ENCODE data around the gene TAPBPL.
"Not testable (repeated sequence)": the region's sequence is repeated elsewhere in the genome, so short reads cannot be mapped to it uniquely, and the experiment has no call there.

Gene TAPBPL
- total RNA-seq = 31.1 to 47.8 (median 41.4) reads per million in 3 experiments

DNA sequence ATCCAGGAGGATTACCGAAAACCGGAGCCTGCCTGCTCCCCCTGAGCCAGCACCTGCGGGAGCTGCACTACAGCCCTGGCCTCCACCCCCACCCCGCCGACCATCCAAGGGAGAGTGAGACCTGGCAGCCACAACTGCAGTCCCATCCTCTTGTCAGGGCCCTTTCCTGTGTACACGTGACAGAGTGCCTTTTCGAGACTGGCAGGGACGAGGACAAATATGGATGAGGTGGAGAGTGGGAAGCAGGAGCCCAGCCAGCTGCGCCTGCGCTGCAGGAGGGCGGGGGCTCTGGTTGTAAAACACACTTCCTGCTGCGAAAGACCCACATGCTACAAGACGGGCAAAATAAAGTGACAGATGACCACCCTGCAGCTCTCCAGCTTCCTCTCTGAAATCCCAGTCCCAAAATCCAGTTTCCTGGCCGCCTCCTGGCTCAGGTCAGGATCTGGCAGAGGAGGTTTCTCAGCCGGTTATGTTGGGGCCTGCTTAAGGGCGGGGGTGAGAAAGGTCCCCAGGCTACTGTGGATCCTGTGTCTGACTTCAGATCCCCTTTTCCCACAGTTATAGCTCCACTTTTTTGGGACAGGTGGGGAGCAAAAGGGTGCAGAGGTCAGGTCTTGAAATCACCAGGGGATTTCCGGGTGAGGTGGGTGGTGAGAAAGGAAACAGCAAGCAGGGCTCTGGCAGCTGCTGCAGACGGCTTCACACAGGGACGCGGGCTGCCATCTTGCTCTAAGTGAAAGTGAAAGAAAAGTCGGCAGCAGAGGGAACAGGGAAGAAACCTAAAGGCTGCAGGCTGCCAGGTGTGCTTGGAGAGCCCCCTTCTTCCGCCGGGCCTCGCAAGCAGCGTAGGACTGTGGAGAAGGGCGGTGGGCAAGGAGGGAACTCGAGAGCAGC is at the start of gene TAPBPL:
Gene TAPBPL, plus strand, starts transcription at position 695 of the 897 bp plus-strand sequence. CDS start 207 bp downstream, outside the sequence.
- peak; percentile 88 for DNase-seq

DNA sequence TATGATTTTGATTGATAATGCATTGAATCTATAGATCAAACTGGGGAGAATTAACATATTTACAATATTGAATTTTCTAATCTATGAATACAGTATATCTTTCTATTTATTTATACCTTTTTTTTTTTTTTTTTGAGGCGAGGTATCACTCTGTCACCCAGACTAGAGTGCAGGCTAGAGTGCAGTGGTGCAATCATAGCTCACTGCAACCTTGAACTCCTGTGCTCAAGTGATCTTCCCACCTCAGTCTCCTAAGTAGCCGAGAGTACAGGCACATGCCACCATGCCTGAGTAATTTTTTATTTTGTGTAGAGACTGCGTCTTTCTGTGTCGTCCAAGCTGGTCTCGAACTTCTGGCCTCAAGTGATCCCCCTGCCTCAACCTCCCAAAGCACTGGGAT is 47.5 kb upstream of the TAPBPL start:
- DNase-seq = no peak

DNA sequence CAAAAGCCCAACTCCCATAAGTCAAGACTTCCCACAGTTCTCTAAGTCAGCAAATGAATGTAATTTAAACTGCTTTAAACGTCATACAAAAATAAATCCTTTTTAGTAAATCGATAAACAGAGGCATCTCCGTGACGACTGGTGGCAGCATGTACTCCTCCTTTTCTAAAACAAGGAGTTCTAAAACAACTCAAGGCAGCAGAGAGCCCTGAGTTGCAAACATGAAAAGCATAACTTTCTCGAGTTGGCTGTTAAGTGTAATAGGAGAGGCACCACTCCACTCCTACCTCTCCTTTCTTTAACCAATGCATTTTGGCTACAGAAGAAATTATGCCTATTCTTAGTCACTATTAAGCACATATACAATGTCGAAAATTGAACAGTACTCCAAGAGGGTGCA is 45.9 kb upstream of the TAPBPL start:
- DNase-seq = no peak

GRCh38 chr12:6407236-6407954 is 44.4 kb upstream of the TAPBPL start:
- DNase-seq = no peak

DNA sequence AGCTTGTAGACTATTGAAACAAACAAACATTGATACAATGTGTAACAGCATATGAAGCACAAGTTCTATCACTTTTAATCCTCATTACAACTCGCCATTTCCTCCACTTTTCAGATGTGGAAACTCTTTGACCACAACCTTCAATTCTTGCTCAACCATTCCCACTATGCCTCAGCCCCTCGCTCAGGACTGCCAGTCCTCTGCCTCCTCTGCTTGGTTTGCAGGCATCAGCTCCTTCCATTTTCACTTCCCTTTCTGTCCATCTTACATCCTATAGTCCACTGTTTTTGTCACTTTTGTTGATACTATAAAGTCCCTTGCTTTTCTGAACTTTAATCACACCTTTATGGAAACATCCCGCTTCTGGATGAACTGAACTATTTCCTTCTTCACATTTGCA is 35.2 kb upstream of the TAPBPL start:
- no peak for DNase-seq

DNA sequence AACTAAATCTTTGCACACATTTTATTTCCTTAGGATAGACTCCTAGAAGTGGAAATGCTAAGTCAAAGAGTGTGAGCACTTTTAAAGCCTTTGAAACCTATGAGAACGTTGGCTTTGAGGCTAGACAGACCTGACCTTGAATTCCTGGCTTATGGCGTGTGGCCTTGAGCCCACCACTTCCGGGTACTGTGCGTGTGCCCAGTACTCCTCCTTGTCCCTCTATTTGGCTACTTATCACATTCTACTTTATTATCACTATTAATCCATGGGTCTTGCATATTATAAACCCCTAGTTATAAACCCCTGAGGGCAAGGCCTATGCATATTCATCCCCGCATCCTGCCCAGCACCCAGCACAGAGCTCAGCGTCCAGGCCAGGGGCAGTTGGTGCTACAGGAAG is 33.0 kb upstream of the TAPBPL start:
- DNase-seq = no peak

DNA sequence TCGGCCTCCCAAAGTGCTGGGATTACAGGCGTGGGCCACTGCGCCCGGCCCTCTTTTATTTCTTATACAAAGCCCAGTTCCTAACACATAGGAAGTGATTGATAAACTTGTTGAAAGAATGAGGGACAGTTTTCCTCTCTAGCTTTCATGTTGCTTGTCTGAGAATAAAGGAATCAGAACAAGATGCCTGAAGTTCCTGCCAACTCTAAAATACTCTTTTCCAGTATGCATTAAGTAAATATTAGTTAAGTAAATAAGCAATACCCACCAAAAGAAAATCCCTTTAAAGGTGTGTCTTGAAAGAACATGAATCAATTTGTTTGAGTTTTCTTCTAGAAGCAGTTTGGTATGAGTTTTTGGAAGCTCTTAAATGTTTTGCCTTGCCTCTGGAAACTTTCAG is 31.5 kb upstream of the TAPBPL start:
- no peak for DNase-seq

DNA sequence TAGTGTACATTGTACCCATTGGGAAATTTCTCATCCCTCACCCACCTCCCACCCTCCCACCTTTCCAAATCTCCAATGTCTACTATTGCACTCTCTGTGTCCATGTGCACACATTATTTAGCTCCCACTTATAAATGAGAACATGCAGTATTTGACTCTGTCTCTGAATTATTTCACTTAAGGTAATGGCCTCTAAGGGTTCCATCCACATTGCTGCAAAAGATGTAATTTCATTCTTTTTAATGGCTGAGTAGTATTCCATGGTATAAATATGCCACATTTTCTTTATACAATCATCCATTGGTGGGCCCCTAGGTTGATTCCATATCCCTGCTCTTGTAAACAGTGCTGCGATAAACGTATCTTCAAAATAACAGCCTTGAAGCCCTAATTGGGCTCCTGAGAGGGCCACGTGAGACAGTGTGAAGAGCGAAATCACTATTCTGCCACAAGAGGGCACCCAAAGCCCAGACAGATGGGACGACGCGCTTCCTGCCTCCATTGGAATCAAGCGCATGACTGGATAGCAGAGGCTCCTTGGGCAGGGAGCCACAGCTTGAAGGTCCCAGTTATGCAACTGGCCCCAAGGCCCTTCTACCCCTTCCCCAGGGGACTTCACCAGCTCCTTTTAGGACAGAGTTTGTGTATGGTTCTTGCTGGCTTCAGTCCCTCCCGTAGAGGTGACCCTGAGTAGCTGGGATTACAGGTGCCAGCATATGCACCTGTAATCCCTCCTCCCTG is 28.4 kb upstream of the TAPBPL start:
- peak; percentile 82 for DNase-seq

DNA sequence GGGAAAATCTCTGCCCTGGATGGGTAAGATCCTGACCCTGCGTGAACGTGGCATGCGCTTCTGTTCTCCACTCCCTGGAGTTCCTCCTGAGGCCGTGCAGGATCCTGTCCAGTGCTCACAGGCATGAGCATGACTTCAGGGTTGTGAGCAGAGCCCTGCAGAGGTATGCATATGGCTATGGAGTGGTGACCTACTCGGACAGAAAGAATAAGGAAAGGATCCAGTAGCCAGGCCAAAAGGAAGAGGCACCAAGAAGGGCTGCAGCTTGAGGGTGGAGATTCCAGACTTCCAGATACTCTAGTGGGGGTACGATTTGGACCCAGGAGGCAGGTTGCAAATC is 27.9 kb upstream of the TAPBPL start:
- DNase-seq = no peak

DNA sequence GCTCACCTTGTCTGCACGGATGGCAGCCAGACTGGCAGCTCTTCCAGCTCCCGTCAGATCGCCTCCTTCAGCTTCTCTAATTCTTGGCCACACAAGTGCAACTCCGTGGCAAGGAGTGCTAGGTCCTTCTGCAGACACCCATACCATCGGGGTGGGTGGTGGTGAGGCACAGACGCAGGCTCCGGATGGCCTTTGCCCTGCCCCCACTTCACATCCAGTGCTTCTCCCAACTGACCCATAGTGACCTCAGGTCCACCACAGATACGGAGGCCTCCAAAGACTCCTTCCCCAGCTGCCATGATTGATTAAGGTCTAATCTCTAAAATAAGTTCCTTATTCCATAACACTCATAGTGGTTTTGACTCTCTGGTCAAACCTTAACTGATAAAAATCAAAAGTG is 27.0 kb upstream of the TAPBPL start:
- DNase-seq = no peak

DNA sequence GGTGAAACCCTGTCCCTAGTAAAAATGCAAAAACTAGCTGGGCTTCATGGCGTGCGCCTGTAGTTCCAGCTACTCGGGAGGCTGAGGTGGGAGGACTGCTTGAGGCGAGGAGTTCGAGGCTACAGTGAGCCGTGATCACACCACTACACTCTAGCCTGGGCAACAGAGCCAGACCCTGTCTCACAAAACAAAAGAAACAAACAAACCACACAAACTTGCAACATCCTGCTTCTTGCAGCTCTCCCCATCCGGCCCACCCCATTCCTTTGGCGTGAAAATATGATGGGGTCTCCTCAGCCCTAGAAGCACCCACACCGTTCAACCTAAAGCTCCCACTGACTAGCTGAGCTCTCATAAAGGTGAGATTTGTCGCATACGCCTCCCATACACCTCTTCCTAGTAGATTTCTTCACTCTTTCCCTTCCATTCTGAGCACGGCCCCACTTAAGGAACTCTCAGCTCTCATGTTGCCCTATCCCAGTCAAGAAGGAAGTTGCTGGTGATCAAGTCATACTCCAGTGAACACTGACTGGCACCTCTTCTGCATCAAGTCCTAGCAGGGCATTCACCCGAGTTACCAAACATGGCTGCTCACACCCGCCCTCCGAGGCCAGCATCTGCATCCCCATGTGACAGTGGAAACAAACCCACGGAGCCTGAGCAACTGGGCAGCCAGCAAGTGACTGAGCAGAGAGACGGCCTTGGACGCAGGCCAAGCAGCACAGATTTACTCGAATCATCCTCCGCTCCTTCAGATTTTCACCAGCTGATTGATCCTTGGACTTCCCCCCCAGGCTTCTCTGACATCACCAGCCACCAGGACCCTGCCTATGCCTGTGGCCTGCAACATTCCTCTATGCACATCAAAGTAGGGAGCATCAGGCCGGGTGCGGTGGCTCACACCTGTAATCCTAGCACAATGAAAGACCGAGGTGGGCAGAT is 26.0 kb upstream of the TAPBPL start:
- DNase-seq = no peak

DNA sequence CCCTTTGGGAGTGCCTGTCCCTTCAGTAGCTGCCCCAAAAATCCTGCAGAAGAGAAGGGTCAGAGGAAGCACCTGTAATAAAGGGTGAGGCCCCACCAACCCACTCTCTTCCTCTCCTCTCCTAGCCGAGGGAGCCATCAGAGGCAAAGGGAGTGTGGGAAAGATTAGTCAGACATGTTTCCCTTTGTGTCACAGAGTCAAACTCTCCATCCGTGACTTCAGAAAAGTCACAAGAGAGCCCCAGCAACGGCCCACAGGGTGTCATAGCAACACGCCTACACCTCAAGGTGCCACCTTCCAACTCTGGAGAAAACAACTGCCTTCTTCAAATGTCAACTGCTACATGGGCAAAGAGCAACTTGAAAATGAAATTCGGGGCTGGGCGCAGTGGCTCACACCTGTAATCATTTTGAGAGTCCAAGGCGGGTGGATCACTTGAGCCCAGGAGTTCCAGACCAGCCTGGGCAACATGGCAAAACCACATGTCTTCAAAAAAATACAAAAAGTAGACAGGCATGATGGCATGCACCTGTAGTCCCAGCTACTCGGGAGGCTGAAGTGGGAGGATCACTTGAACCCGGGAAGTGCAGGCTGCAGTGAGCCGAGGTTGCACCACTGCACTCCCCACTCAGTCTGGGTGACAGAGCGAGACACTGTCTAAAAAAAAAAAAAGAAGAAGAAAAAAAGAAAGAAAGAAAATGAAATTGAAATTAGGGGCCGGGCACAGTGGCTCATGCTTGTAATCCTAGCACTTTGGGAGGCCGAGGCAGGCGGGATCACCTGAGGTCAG is 24.8 kb upstream of the TAPBPL start:
- peak; percentile 79 for DNase-seq

DNA sequence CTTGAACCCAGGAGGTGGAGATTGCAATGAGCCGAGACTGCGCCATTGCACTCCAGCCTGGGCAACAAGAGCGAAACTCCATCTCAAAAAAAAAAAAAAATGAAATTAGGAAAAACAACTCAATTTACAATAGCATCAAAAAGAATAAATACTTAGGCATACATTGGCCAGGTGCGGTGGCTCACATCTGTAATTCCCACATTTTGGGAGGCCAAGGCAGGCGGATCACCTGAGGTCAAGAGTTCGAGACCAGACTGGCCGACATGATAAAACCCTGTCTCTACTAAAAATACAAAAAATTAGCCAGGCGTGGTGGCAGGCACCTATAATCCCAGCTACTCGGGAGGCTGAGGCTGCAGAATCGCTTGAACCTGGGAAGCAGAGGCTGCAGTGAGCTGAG is 24.0 kb upstream of the TAPBPL start:
- not testable (repeated sequence) for DNase-seq

- DNase-seq = no peak
Observed at GRCh38 chr12:6428326-6428725, 23.5 kb upstream of the TAPBPL start.

- no peak for DNase-seq
Observed at GRCh38 chr12:6430124-6430989, 21.5 kb upstream of the TAPBPL start.

DNA sequence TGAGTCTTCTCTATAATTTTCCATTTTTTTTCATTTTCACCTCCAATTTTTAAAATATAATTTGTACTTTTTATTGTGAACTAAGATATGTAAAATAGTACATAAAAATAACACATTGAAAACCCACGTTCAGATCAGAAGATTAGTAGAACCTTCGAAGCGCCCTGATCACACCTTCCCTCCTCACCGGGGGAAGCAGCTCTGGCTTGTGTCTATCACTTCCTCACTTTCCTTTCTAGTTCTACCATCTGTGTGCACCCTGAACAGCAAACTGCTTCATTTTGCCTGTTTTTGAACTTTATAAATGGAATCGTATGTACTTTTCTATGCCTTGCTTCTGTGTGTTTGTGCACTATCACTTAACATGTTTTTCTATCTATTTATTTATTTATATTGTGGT is 18.9 kb upstream of the TAPBPL start:
- DNase-seq = no peak

- DNase-seq = no peak
Observed at GRCh38 chr12:6434205-6435140, 17.4 kb upstream of the TAPBPL start.

GRCh38 chr12:6435961-6436715 is 15.7 kb upstream of the TAPBPL start:
- no peak for DNase-seq

All from central memory CD4-positive, alpha-beta T cell (primary cell).